ENCODE measurements around the gene SLC4A9. TPM values are rescaled to one million over a fixed set of nuclear protein-coding genes. Genes with fewer than 3 reads are reported as not detected.

The SLC4A9 gene
- total RNA-seq, 2 experiments from 2014 or later = 0.26 TPM; not detected in 1

DNA sequence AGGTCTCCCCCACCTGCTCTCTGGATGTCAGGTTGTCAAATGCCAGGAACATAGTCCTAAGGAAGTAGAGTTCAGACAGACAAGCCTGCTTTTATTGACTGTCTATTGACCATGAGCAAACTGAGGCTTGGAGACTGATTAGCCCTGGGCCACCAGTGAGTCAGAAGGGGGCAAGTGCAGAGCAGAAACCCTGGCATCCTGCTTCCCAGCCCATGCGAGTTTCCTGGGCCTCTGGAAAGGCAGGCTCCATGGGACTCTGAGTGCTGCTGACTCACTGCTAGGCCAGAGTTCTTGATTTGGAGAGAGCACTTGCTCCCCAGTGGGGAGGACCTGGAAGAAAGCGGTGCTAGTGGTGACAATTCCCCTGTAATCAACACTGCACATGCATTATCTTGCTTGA is 10.8 kb upstream of the SLC4A9 start:
- Mint-ChIP-seq H3K9me3 (no peaks in the 10 kb centered on the region), H3K4me3 (no peak overlapping the region), H3K4me1 (ENCODE audit: low read depth) (peaks cover 16% of the 10 kb centered on the region), H3K27ac (no peak overlapping the region), H3K36me3 (peaks cover 2% of the 10 kb centered on the region), H3K27me3 (peaks cover 1% of the 10 kb centered on the region)
- CTCF ChIA-PET = interaction anchor here (0.7 to 16.7 kb wide), 5 partner anchors 21 to 115 kb away, joined by 3 to 744 read pairs (median 4); no protein-coding TSS in a partner anchor
- intact Hi-C loops (cut with micrococcal nuclease) = no loop called here
- POLR2A ChIA-PET = no interaction called here
- DNase-seq = no peak

DNA sequence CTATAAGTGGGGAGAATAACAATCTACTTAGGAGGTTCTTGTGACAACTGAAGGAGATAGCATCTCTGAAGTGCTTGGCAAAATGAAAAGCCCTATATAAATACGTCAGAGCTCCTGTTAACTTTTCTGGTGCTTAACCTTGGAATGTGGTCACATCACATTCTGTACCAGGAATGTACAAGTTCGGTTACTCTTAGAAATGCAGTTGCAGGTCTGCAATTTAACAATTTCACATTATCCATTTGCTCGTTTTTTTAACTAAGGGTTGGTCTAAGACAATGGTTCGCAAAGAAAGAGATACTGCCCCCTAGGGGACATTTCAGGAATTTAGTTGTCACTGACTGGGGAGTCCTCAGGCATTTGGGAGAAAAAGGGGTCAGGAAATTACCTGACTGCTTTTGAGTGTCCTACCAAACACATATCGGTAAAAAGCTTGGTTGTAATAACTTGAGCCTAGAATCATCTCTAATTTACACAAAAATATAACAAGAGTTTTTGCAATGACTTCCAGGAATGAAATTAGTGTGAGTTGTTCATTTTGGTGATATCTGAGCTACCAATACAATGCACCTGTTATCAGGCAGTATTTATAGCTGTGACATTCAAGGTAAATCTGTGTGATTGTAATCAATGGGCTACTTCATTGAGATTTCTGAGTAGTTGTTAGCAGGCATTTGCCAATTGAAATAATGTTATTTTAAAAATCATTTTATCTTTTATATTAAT is 8.2 kb upstream of the SLC4A9 start:
- Mint-ChIP-seq H3K27me3 (peaks cover 1% of the 10 kb centered on the region), H3K36me3 (no peaks in the 10 kb centered on the region), H3K9me3 (no peaks in the 10 kb centered on the region), H3K4me3 (peak overlapping the region; percentile 23), H3K27ac (no peak overlapping the region), H3K4me1 (ENCODE audit: low read depth) (peaks cover 10% of the 10 kb centered on the region)
- peak; percentile 34 for DNase-seq
- intact Hi-C loops (cut with micrococcal nuclease) = loop anchor here (1.0 kb wide), 2 partner anchors 107 to 111 kb away; no protein-coding TSS in a partner anchor
- ChIA-PET CTCF (interaction anchor here (0.5 to 16.7 kb wide), 60 partner anchors 9 to 375 kb away, joined by 3 to 744 read pairs (median 4); partner anchors contain the start of genes CYSTM1, PFDN1 and SLC4A9), POLR2A (no interaction called here)

DNA sequence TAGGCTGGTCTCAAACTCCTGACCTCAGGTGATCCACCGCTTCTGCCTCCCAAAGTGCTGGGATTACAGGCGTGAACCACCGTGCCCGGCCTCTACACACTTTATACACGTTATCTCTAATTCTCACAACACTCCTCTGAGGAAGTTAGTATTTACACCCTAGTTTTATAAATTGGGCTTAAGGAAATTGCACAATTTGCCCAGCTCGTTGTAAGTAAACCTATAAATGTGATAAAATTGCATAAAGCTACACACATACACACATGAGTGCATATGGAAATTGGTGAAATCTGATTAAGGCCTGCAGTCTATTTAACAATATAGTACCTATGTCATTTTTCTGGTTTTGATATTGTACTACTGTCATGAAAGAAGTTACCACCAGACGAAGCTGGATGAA is 4.4 kb upstream of the SLC4A9 start:
- Mint-ChIP-seq H3K9me3 (no peaks in the 10 kb centered on the region), H3K4me1 (ENCODE audit: low read depth) (peaks cover 20% of the 10 kb centered on the region), H3K27me3 (peaks cover 7% of the 10 kb centered on the region), H3K4me3 (no peak overlapping the region), H3K36me3 (no peaks in the 10 kb centered on the region), H3K27ac (no peak overlapping the region)
- intact Hi-C loops (cut with micrococcal nuclease) = no loop called here
- POLR2A ChIA-PET = no interaction called here
- DNase-seq = no peak
- CTCF ChIA-PET = interaction anchor here (0.9 to 16.7 kb wide), 9 partner anchors 8 to 356 kb away, joined by 3 to 744 read pairs (median 5); partner anchors contain the start of gene HBEGF

DNA sequence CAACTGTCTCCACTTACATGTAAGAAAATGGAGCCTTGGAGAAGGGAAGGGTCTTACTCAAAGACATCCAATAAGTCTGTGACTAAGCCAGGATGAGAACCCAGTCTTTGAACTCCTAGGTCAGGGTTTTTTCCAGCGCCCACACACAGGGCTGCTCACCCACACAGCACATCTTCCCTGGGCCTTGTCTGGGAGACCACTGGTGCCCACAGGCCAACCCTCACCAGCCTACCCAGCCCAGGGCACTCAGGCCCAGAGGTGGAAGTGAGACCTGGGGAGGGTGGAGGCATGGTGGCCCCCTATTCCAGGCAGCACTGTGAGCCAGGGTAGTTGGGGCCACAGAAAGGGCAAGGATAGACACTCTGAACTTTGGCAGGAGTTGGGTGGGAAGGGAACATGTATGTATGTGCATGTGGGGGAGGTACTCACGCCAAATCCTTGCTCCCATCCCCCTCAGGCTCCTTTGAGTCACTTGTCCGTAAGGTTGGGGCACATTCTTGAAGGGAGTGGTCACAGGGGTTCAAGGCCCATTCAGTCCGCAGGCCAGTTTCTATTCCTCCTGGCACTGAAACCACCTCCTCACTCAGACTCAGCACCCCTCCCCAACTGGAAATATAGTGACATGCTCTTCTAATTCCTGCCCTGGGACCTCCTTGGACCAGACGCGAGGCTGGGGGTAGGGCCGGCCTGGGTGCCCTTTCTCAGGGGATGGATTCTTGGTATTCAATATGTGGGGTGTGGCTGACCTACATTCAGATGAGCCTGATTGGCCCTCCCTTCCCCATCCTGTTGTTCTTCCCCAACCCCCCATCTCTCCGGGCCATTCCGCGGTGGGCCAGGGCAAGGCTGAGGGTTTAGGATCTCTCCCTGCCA is 2.9 kb upstream of the SLC4A9 start:
- ChIA-PET POLR2A (no interaction called here), CTCF (interaction anchor here (1.4 to 16.7 kb wide), 4 partner anchors 11 to 354 kb away, joined by 3 to 744 read pairs (median 14); partner anchors contain the start of gene HBEGF)
- Mint-ChIP-seq H3K27ac (no peak overlapping the region), H3K4me1 (ENCODE audit: low read depth) (peaks cover 14% of the 10 kb centered on the region), H3K36me3 (no peaks in the 10 kb centered on the region), H3K27me3 (peaks cover 5% of the 10 kb centered on the region), H3K4me3 (peak overlapping the region; percentile 48), H3K9me3 (no peaks in the 10 kb centered on the region)
- intact Hi-C loops (cut with micrococcal nuclease) = loop anchor here (1.0 to 2.0 kb wide), 3 partner anchors 44 to 117 kb away; partner anchors contain the start of gene ANKHD1
- no peak for DNase-seq

DNA sequence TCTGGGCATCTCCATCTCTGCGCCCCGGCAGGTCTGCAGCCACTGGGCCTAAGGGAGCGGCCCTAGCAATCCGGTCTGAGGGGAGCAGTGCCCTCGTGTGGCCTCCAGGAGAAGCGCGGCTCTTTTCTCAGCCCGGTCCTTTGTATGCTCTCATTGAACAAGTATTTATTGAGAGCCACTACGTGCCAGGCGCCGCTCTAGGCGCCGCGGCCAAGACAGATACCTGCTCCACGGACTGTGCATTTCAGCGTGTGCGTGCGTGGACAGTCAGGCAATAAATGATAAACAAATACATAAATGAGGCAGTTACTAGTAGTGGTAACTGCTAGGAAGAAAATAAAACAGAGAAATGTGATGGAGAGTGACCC is 2.3 kb upstream of the SLC4A9 start:
- no peak overlapping the region for H3K27ac Mint-ChIP-seq
- ChIA-PET CTCF (interaction anchor here (0.8 to 4.9 kb wide), 4 partner anchors 15 to 118 kb away, joined by 3 to 66 read pairs (median 32); no protein-coding TSS in a partner anchor), POLR2A (no interaction called here)
- no peaks in the 10 kb centered on the region for H3K36me3 Mint-ChIP-seq
- intact Hi-C loops (cut with micrococcal nuclease) = loop anchor here (1.0 to 2.0 kb wide), 3 partner anchors 43 to 117 kb away; partner anchors contain the start of gene ANKHD1
- peaks cover 5% of the 10 kb centered on the region for H3K27me3 Mint-ChIP-seq
- DNase-seq = peak; percentile 89
- H3K4me3 Mint-ChIP-seq = peak overlapping the region; percentile 66
- peaks cover 14% of the 10 kb centered on the region for H3K4me1 Mint-ChIP-seq (ENCODE audit: low read depth)
- no peaks in the 10 kb centered on the region for H3K9me3 Mint-ChIP-seq

DNA sequence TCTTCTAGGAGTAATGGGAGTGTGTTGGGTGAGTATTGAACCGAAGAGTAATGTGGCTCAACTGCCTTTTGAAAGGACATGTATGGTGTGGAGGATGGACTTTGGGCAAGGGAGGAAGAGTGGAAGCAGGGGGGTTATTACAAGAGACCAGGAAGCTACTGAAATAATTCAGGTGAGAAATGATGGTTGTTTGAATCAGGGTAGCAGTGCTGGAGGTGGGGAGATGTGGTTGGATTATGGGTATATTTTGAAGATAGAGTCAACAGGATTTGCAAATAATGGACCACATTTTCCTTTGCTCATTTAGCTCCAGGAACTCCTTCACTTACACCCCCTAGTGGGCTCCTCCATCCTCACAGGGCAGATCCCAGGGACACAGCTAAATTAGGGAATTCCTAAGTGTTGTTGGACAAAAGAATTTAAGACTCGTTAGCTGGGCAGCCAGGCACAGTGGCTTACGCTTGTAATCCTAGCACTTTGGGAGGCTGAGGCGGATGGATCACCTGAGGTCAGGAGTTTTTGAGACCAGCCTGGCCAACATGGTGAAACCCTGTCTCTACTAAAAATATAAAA is 1.2 kb upstream of the SLC4A9 start:
- peaks cover 18% of the 10 kb centered on the region for H3K4me1 Mint-ChIP-seq (ENCODE audit: low read depth)
- H3K36me3 Mint-ChIP-seq = no peaks in the 10 kb centered on the region
- no peak overlapping the region for H3K27ac Mint-ChIP-seq
- intact Hi-C loops (cut with micrococcal nuclease) = no loop called here
- no peaks in the 10 kb centered on the region for H3K9me3 Mint-ChIP-seq
- peaks cover 5% of the 10 kb centered on the region for H3K27me3 Mint-ChIP-seq
- H3K4me3 Mint-ChIP-seq = no peak overlapping the region
- no peak for DNase-seq
- CTCF ChIA-PET = interaction anchor here (0.7 to 4.9 kb wide), 14 partner anchors 11 to 364 kb away, joined by 3 to 66 read pairs (median 4); partner anchors contain the start of genes EIF4EBP3 and HBEGF
- POLR2A ChIA-PET = interaction anchor here (0.6 kb wide), 1 partner anchor 361 kb away, joined by 3 read pairs; no protein-coding TSS in a partner anchor

DNA sequence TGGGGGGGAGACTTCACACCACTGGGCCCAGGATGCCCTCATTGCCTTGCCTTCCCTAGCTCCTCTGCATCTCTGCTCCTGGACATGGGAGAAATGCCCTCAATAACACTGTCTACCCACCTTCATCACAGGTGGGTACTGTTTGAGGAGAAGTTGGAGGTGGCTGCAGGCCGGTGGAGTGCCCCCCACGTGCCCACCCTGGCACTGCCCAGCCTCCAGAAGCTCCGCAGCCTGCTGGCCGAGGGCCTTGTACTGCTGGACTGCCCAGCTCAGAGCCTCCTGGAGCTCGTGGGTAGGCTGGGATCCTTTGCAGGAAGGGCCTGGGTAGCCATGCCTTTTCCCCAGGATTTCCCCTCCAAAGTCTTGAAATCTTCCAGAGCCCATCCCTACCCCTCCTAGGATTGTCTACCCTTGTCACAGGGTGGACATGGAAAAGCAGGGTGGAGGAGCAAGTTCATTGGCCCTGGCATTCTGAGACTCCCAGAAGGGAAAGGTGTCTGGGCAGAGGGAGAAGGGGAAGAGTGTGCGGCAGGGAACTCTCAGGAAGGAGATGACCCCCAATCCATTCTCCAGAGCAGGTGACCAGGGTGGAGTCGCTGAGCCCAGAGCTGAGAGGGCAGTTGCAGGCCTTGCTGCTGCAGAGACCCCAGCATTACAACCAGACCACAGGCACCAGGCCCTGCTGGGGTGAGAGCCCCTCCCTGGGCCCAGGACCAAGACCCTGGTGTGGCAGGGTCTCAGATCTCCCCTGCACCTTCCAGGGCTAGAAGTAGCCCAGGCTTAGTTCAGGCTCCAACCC is 886 bp downstream of the SLC4A9 start:
- no peak overlapping the region for H3K27ac Mint-ChIP-seq
- intact Hi-C loops (cut with micrococcal nuclease) = loop anchor here (5.0 kb wide), 2 partner anchors 196 to 351 kb away; partner anchors contain the start of gene SRA1
- ChIA-PET CTCF (interaction anchor here (0.6 to 4.9 kb wide), 7 partner anchors 9 to 121 kb away, joined by 5 to 66 read pairs (median 20); partner anchors contain the start of gene HBEGF), POLR2A (no interaction called here)
- no peak overlapping the region for H3K4me3 Mint-ChIP-seq
- DNase-seq = no peak
- no peaks in the 10 kb centered on the region for H3K9me3 Mint-ChIP-seq
- H3K27me3 Mint-ChIP-seq = peaks cover 5% of the 10 kb centered on the region
- peaks cover 18% of the 10 kb centered on the region for H3K4me1 Mint-ChIP-seq (ENCODE audit: low read depth)
- H3K36me3 Mint-ChIP-seq = no peaks in the 10 kb centered on the region

DNA sequence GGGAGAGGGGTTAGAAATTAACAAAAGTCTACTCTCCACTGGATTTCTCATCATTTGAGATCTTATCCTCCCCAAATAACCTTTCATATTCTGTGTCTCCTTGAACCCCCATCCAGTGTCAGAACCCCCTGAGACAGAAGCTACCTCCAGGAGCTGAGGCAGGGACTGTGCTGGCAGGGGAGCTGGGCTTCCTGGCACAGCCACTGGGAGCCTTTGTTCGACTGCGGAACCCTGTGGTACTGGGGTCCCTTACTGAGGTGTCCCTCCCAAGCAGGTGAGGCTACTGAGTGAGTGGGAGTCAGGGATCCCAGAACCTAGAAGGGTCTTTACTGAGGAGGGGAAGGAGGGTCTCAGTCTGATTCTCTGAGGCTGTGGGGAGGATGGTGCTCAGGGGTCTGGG is 1.9 kb downstream of the SLC4A9 start:
- CTCF ChIA-PET = interaction anchor here (0.5 to 4.9 kb wide), 5 partner anchors 10 to 122 kb away, joined by 3 to 66 read pairs (median 20); partner anchors contain the start of gene HBEGF

DNA sequence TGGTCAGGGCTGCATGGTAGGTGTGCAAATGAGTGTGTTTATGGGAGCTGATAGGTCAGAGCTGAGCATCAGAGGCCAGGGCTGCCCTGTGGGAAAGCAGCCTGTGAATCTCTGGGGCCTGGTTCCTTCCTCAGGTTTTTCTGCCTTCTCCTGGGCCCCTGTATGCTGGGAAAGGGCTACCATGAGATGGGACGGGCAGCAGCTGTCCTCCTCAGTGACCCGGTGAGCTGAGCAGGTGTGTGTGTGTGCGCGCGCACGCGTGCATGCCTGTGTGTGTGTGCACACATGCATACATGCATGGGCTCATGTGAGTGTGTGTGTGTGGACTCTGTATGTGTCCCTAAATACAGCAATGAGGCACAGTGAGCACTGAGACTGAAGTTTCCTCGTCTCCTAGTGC is 2.3 kb downstream of the SLC4A9 start:
- intact Hi-C loops (cut with micrococcal nuclease) = loop anchor here (5.0 kb wide), 2 partner anchors 195 to 350 kb away; partner anchors contain the start of gene SRA1
- CTCF ChIA-PET = interaction anchor here (0.5 to 4.9 kb wide), 10 partner anchors 10 to 361 kb away, joined by 3 to 66 read pairs (median 6); partner anchors contain the start of gene HBEGF
- Mint-ChIP-seq H3K27ac (no peak overlapping the region), H3K9me3 (no peaks in the 10 kb centered on the region), H3K4me1 (ENCODE audit: low read depth) (peaks cover 10% of the 10 kb centered on the region), H3K27me3 (peaks cover 5% of the 10 kb centered on the region), H3K36me3 (no peaks in the 10 kb centered on the region), H3K4me3 (no peak overlapping the region)
- no peak for DNase-seq
- POLR2A ChIA-PET = no interaction called here

More for the DNA sequence above, 1.9 kb downstream of the SLC4A9 start:
- H3K9me3 Mint-ChIP-seq = no peaks in the 10 kb centered on the region
- H3K27ac Mint-ChIP-seq = no peak overlapping the region
- DNase-seq = no peak
- H3K4me3 Mint-ChIP-seq = no peak overlapping the region
- intact Hi-C loops (cut with micrococcal nuclease) = loop anchor here (5.0 kb wide), 2 partner anchors 195 to 350 kb away; partner anchors contain the start of gene SRA1
- peaks cover 14% of the 10 kb centered on the region for H3K4me1 Mint-ChIP-seq (ENCODE audit: low read depth)
- POLR2A ChIA-PET = no interaction called here
- H3K36me3 Mint-ChIP-seq = no peaks in the 10 kb centered on the region
- peaks cover 5% of the 10 kb centered on the region for H3K27me3 Mint-ChIP-seq

DNA sequence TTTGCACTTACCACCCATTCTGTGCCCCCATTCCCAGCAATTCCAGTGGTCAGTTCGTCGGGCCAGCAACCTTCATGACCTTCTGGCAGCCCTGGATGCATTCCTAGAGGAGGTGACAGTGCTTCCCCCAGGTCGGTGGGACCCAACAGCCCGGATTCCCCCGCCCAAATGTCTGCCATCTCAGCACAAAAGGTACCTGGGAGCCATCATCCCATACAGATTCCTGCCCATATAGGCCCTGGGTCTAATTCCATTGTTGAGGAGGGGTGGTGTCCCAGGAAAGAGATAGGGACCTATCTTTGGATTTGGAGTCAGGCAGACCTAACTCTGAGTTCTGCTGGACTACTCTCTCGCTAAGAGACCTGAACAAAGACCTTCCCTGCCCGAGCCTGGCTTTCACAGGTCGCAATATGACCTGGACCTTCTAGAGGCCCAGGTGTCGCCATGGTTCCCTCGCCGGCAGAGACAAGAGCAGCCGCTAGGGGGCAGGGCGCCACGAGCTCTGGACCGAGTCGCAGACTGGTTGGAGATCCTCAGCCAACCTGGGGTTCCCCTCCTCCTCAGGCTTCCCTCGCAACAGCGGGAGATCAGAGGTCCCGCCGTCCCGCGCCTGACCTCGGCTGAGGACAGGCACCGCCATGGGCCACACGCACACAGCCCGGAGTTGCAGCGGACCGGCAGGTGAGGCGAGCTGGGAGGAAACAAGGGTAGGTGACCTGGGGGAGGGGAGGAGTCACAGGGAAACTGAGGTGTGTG is 3.1 kb downstream of the SLC4A9 start:
- ChIA-PET CTCF (interaction anchor here (0.5 to 3.3 kb wide), 50 partner anchors 8 to 363 kb away, joined by 3 to 24 read pairs (median 4); partner anchors contain the start of genes ANKHD1, EIF4EBP3, HBEGF and IK), POLR2A (no interaction called here)
- Mint-ChIP-seq H3K27me3 (peaks cover 3% of the 10 kb centered on the region), H3K4me3 (peak overlapping the region; percentile 72), H3K9me3 (no peaks in the 10 kb centered on the region), H3K36me3 (no peaks in the 10 kb centered on the region), H3K4me1 (ENCODE audit: low read depth) (peaks cover 4% of the 10 kb centered on the region), H3K27ac (peak overlapping the region; percentile 52)
- DNase-seq = peak; percentile 91
- intact Hi-C loops (cut with micrococcal nuclease) = loop anchor here (1.0 to 5.0 kb wide), 3 partner anchors 194 to 349 kb away; partner anchors contain the start of gene SRA1
